HG02981 (cell line): ENCODE results near the gene RTL9.

Experiments
- ATAC-seq: cut with Tn5 transposase; IDR thresholded peaks from one replicate; pipeline ENCODE4 v1.9.1; 2021; ENCODE audit warnings: mild to moderate bottlenecking, moderate library complexity; ENCODE audit not compliant: unreplicated experiment

The RTL9 gene

DNA sequence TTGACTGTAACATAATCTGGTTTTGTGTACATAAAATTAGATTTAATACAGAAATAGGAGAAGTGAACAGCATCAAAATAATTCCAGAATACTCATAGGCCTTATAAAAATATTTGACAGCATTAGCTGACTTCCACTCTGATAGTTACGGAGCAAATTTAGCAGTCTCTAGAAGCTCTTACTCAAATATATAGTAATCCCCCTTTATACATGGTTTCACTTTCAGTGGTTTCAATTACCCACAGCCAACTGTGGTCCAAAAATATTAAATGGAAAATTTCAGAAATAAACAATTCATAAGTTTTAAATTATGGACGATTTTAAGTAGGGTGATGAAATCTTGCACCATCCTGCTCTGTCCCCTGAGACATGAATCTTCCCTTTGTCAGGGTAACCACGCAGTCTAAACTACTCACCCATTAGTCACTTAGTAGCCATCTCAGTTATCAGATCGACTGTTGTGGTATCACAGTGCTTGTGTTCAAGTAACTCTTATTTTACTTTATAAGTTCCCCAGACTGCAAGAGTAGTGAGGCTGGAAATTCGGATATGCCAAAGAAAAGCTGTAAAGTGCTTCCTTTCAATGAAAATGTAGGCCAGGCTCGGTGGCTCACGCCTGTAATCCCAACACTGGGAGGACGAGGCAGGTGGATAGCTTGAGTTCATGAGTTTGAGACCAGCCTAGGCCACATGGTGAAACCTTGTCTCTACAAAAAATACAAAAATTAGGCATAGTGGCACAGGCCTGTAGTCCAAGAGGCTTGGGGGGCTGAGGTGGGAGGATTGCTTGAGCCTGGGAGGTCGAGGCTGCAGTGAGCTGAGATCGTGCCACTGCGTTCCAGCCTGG lies 17.2 kb upstream of the RTL9 start:
- peak; percentile 84 for ATAC-seq

DNA sequence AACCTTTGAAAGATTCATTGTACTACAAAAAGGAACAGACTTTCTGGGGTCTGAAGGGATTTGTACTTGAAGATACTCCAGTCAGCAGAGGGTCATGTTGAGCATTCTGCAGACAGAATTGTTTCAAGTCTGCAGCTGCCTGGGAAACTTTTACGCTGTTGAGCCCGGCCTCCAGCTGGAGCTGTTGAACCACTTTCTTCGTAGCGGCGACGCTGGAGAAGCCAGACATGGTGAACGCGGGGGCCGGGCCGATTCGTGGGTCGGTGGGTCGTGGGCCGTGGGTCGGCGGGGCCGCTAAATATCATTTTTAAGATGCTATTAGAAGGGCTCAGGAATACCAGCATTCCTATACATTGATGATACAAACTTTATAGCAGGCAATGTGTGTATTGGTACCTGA lies 12.0 kb upstream of the RTL9 start:
- ATAC-seq: no peak

DNA sequence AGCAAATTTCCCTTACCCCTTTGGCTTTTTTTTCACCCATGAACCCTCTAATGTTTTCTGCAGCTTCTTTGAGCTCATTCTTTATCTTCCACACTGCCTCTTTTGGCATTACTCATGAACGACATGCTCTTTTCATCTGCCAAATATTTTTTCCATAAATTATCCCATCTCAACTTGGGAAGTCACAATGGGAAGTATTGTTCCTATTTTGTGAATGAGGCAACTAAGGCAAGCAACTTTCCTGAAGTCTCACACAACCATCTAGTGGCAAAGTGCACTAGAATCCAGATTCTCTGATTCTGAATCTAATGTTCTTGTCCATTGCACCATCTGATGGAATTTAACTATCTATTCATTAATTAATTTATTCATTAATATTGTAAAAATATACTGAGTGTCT lies 625 bp downstream of the RTL9 start:
- ATAC-seq: no peak

DNA sequence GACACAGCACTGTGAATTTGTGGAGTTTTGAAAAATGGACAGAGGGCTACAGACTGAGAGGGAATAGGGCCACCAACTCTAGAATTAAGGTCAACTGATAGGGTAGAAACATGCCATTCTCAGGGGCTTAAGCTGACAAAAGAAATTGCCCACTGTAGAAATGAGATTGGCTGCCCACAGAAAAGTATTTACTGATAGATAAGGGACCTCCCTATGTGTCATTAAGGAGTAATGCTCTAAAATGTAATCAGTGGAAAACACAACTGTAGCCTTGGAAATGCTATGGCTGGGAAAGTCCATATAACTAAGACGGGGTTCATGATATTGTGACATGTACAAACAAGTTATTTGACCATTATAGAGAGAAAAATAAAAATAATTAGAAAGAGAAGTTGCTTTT lies 4.6 kb downstream of the RTL9 start:
- ATAC-seq: no peak

DNA sequence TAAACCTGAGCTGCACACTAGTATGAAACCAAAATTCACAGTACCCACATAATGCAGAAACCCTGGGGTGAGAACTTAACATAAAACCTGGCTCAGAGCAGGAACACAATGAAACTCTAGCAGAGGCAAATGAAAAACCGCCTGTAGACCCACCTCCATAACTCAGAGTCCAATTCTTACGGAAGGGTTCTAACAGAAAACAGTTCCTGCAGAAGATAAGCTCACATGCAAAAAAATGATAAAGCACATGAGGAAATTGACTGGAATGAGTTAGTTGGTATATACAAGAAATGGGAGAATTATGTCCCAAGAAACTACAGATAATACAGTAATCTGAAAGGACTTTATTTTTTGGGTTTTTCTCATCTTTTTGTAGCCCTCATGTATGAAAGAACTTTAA lies 14.7 kb downstream of the RTL9 start:
- ATAC-seq: no peak

DNA sequence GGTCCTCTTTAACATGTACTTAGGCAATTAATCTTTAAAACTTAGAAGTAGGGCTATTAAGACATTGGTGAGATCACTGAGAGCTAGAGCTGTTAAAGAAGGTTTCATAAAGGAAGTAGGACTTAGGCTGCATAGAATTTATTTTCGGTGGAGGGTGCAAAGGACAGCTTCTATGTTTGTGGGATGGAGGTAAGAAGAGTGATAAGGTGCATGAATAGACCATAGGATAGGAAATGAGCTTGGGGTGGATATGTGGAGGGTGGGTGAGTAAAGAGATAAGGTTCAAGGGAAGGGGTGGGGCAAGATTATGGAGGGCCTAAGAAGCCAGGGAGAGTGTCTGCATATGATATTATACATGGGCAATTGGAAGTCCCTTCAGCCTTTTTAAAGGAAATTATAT lies 15.9 kb downstream of the RTL9 start:
- no peak for ATAC-seq

DNA sequence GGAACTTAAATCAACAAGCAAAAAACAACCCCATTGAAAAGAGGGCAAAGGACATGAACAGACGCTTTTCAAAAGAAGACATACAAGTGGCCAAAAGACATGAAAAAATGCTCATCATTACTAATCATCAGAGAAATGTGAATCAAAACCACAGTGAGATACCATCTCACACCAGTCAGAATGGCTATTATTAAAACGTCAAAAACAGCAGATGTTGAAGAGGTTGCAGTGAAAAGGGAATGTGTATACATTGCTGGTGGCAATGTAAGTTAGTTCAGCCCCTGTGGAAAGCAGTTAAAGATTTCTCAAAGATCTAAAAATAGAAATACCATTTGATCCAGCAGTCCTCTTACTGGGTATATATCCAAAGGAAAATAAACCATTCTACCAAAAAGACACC lies 22.6 kb downstream of the RTL9 start:
- no peak for ATAC-seq

DNA sequence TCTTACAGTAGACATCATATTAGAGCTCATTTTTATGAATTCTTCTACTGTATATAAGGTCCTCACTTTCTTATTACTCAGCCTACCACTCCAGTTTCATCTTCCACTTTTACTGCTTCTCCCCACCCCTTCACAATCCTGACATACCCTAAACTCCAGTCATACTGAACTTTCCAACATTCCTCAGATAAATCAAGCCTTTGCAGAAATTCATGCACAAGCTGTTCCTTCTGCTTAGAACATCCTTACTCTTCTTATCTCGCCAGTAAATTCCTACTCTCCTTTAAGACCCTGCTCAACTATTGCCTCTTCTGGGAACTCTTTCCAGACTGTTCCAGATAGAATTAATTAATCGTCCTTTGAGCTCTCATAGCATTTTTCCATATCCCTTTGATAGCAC lies 24.8 kb downstream of the RTL9 start:
- no peak for ATAC-seq

DNA sequence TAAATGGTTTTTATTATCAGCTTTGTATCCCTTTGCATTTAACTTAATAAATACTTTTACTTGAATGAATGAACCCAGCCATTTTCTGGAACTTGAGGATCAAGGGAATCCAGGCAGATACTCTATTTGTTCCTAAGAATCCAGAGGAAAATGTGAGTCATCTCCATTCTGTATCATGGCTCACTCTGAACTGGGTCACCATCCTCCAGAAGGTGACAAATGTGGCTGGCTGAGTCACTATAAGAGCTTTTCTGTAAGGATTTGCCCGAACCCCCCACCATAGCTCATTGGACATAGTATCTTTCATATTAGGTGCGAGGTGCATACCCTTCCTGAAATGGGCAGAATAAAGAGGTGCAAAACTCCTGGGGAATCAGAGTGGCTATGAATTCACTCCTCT lies 25.8 kb downstream of the RTL9 start:
- no peak for ATAC-seq

DNA sequence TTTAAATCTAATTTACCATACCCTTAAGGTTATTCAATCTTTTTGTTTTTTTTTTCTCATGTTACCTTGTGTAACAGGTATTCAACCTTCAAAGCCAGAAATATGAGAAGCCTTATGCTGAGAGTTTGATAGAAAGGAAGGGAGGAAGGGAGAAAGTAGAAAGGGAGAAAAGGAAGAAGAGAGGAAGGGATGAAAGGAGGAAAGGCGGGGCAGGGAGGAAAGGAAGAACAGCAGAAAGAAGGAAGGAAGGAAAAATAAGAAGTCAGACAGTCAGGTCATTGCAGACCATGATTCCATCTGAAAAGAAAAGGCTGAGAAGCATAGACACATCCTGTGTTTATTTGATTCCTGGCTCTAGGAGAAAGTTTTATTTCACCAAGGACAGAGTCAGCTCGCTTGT lies 30.9 kb downstream of the RTL9 start:
- no peak for ATAC-seq

DNA sequence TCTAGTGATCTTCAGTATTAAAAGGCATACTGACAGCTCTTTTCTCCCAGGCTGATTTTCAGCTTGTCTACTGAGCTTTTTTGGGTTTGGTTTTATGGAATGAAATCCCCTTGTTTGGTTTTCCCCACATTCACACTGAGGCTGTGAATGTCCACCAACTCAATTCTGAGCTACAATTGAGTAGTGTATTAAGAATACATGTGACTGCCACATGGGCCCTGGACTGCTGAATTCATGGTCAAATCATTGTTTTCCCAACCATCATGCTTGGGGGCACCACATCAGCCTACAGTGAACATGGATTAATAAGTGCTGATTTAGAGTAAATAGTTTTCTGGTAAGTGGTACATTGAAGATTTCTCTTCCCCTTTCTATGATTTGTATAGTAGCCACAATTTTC lies 32.4 kb downstream of the RTL9 start:
- ATAC-seq: no peak

DNA sequence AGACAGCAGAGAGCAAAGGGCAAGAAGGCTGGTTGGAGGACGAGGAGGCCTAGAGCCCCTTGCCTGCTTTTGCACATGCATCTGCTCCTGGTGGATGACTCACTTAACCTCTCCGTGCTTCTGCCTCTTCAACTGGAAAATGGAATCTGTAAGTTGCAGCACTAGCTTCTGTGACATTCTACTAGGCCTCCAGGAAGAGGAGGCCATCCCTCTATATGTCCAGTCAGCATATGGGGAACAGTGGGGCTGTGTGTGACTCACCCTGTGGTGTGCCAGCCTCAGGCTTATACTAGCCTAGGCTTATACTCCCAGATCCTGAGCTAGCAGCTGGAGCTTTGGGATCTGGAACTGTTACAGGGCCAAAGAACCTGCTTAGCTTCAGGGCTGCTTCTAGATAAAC lies 36.0 kb downstream of the RTL9 start:
- ATAC-seq: no peak

DNA sequence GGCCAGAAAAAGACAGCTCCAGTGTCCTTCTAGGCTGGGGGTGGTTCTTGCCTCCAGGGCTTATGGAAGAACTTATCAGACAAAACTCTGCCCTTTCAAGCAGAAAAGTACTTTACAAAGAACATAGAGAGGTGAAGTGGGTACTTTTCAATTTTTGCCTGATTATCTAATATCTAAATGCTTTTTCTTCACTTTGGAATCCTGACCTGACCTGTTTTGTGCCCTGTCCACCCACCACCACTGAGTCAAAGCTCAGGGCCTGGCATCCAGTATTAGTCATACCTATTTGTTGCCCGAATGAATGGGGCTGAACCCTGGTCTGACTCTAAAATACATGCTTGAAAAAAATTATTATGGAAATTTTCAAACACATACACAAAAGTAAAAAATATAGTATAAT lies 37.2 kb downstream of the RTL9 start:
- ATAC-seq: no peak

DNA sequence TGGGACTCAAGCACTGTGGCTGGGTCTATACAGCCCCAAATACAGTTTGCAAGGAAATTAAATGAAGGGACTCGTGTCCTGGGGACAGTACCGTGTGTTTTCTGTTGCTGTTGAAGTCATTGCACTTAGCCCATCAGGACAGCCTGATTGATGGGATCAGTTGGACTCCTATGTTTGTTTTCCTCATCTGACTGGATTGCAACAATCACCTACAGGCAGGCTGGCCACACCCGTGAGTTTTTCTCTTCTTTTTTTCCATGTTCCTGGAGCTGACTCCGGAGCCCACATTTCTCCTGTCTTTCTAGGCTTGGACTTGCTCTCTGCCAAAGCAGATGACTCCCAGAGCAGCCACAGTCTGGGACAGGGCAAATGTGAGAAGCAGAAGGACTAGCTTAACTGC lies 38.1 kb downstream of the RTL9 start:
- no peak for ATAC-seq

DNA sequence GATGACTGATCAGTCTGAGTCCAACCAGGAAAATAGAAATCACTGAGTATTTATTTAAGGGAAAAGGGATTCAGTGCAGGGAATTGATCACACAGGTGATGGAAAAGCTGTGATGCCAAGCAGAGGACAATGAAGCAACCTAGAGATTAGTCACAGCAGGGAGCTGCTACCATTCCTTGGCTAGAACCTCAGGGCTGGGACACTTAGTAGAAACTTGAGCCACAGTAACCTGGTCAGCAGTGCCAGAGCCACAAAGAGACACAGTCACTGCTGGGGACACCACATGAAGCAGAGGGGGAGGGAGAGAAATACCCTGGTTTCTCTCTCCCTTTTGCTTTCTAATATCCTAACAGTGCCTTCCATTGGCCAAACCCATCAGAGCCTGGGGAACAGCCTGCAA lies 38.7 kb downstream of the RTL9 start:
- no peak for ATAC-seq

DNA sequence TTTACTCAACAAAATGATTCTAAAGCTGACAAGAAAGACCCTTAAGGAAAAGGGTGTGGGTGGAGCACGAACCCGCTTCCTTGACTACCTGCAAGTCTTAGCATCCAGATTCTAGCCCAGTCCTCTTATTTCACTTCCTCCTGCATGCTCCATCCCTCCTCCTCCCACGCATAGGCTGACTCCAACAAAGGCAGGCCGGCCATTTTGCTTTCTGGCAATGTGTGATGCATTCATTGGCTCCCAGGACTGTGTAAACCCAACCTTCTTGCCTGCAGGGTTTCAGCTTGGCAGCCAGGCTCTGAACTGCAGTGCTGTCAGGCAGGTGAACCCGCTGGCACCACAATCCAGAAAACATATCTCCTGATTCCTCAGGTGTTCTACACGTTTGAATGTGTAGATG lies 39.3 kb downstream of the RTL9 start:
- no peak for ATAC-seq

DNA sequence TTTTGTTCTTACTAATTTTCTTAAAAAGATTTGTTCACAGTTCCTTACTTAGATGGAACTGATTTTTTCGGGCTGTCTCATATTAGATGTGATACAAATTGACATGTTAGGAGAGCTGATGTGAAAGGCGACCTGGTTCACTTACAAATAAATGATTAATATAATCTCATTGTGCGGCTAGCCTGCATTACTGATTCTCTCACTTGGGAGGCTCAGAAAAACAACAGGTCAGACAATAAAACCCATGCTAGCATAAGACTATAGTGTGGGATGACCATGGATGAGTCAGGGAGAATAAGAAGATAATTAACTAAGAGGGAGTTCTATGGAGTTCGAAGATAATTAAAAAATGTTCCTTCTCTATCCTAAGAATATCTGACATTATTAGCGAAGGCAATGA lies 40.8 kb downstream of the RTL9 start:
- ATAC-seq: no peak

DNA sequence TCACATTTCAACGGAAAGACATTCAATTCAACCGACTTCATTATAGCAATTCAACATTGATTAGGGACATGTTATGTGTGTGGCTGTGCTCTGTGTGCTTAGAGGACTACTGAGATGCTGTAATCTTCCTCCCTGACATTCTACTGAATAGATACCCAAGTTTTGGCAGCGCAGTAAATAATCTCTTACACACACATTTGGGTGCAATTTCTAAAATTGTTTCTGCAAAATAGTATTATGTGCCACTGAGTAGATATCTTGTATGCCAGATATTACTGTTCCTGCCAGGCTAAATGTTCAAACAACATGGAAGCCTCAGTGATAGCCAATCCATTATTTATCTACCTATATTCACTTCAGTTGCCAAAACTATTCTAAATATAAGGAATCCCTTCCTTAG lies 41.3 kb downstream of the RTL9 start:
- no peak for ATAC-seq

DNA sequence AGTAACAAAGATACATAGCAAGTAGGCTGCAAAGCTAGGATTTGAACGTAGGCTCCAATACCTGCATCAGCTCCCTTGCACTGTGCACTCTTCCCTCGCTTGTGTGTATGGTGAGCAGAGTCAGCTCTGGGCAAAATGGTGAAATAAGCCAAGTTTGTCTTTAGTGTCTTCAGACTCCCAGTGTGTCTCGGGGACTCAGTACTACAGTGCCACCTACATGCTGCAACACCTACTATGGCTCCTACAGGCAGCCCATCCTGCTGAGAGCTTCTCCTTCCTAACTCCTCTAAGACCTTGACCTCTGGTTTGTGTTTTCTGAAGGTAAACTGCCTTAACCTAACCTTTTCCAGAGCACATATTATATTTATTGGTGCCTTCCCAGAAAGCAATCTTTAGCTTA lies 42.5 kb downstream of the RTL9 start:
- ATAC-seq: no peak

DNA sequence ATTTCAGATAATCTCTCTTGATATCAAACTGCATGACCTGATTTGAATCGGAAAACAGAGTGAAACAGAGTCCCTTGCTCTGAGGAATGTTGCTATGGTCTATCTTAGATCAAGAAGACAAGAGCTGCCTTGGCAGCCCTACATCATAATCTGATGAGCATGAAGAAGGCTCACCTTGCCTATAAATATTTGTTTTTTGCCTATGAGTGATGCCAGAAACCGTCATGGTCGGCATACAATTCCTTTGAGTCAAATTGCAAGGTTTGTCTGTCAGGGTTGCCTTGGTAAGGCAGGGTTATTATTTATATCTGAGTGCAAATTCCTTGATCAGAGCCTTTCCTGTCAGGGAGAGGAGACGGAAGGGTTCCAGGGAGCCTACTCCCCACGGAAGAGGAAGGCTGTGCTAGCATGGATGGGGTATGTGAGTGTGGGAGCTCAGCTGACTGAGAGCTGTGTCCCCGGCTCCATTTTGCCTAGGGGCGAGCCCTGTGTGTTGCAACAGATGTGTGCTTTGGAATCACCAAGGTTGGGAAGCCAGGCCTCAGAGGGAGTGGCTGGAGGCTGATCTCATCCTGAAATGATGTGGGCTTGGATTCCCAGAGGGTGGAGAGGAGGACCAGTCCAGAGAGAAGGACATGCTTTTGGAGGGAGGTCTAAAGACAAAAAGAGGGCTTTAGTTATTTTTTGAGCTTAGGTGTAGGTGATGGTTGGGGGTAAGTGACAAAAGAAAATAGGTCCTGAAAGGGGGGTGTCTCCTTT lies 43.6 kb downstream of the RTL9 start:
- no peak for ATAC-seq

DNA sequence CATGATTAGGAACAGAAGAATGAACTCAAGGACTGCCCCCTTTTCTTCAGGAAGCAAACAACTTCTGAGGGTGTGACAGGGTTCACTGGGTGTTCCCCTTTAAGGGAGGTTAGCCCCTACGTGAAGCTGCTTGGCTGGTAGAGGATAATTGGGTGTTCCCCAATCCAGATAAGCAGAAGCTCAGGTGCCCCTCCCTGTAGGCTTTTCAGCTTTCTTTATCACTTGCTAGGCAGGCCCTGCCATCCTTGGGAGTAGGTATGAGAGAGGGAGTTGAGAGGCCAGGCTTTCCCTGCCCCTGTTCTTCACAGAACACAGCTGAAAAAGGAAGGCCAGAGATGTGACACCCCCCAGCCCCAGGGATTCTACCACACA lies 44.2 kb downstream of the RTL9 start:
- ATAC-seq: no peak

DNA sequence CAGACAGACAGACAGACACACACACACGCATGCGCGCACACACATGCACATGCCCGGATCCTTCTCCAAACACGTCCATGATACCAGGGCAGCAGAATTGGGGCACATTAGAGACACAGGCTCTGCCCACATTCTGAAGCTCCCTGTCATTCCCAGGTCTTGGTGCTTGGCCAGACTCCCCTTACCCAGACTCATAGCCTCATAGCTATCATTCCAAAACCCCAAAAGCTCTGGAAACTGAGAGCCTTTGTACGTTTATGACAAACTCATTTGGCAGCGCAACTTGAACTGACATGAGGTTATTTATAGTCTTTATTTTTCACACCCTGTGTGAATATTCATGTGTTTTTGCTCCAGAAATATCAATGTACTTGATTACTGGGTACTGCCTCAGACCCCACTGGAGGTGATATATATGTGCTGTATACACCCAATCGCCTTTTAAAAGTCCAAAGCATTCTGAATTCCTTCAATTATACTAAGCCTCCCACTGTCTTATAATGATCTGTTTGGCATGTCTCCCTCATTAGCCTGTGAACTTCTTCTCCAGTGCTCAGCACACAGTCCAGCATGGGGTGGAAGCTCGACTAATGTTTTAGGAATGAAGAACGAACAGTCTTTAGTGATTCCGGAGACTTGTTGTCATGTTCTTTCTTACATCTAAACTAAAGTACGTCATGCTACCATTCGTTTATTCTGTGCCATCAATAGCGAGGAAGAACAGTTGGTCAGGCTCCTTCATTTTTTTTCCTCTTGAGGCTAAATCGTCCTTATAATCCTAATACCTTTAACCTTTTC lies 45.0 kb downstream of the RTL9 start:
- ATAC-seq: no peak
